K562 (cell line): ENCODE measurements around the gene DEFB113. TPM values are rescaled to one million over a fixed set of nuclear protein-coding genes. Genes with fewer than 3 reads are reported as not detected.
A peak's percentile ranks its signal among the peaks of the same experiment; 100 is the strongest.

Experiments
- BMI1 ChIP-seq: fragments of 150-350 bp; IDR thresholded peaks from 2 replicates; pipeline ENCODE4 v1.6.1; 2014; ENCODE audit warnings: low read length
- CEBPB ChIP-seq: fragments of 450-650 bp; IDR thresholded peaks from 2 replicates; pipeline ENCODE4 v1.6.1; 2016; ENCODE audit warnings: missing genetic modification characterization, missing compliant biosample characterization
- CHD7 ChIP-seq: fragments of 200-600 bp; sonication (generic); IDR thresholded peaks from one replicate; pipeline ENCODE4 v1.6.1; 2012; ENCODE audit warnings: mild to moderate bottlenecking, low read depth, low read length, inconsistent platforms
- ELF1 ChIP-seq: fragments of 200-800 bp; sonication (Bioruptor generic); IDR thresholded peaks from 2 replicates; pipeline ENCODE4 v1.6.1; 2016; ENCODE audit warnings: missing genetic modification characterization, missing compliant biosample characterization
- MYNN ChIP-seq, 2 experiments: sonication (generic); formaldehyde crosslinking in 1 of 2; IDR thresholded peaks; 2 replicates each; pipeline versions ENCODE4 v1.5.0 to v1.6.1; 2016 to 2020; ENCODE audit warnings: antibody characterized with exemption in 1 of 2, missing genetic modification reagents in 1 of 2
- RBM17 ChIP-seq: fragments of 200-400 bp; formaldehyde crosslinking; IDR thresholded peaks from 2 replicates; pipeline ENCODE4 v1.6.1; 2017; ENCODE audit warnings: low read depth, mild to moderate bottlenecking, low read length, borderline replicate concordance
- SMARCA4 ChIP-seq: fragments of 450-650 bp; IDR thresholded peaks from 2 replicates; pipeline ENCODE4 v1.6.1; 2016
- SREBF1 ChIP-seq: fragments of 150-350 bp; IDR thresholded peaks from 2 replicates; pipeline ENCODE4 v1.6.1; 2014; ENCODE audit warnings: antibody characterized with exemption, low read depth, low read length, borderline replicate concordance
- ZBTB34 ChIP-seq: fragments of 250-450 bp; sonication (Bioruptor Pico); IDR thresholded peaks from 2 replicates; pipeline ENCODE4 v1.8.0; 2021; ENCODE audit warnings: mild to moderate bottlenecking, moderate library complexity
- polyA plus RNA-seq, 8 experiments: library from polyadenylated mRNA; depleted of rRNA in 4 of 8; stranded (reverse) in 5 of 8; unstranded in 3 of 8; fragments of >200 nt; fragmentation: Nextera tagmentation in 2 of 8; fragmentation: Illumina TruSeq in 1 of 8; extraction: Ambion mirVana in 2 of 8; extraction: Trizol in 1 of 8; gene quantifications; 2 replicates each; pipeline versions ENCODE4 v1.2.1 to v1.2.3, GENCODE V29; 2011 to 2014; ENCODE audit warnings: inconsistent platforms in 1 of 8, missing spikeins in 1 of 8
- total RNA-seq, 7 experiments: library from RNA; depleted of rRNA in 6 of 7; stranded (reverse); fragments of >200 nt in 6 of 7; fragmentation: Illumina TruSeq in 2 of 7; extraction: Trizol in 2 of 7; gene quantifications; 2 replicates each; pipeline versions ENCODE4 v1.2.1 to v1.2.3, GENCODE V29; 2011 to 2021; ENCODE audit warnings: low replicate concordance in 1 of 7
- TF ChIP-seq, protein P1 (sequence below), 2 experiments: fragments of 200-800 bp in 1 of 2; sonication (Bioruptor generic) in 1 of 2; sonication (generic) in 1 of 2; formaldehyde crosslinking in 1 of 2; IDR thresholded peaks in 1 of 2; conservative IDR thresholded peaks in 1 of 2; 2 replicates each; pipeline versions ENCODE4 v1.5.0 to v1.6.1; 2016 to 2020; ENCODE audit warnings: missing compliant biosample characterization in 1 of 2, missing genetic modification characterization in 1 of 2, missing genetic modification reagents in 1 of 2
- TF ChIP-seq, protein P2 (sequence below): conservative IDR thresholded peaks from 2 replicates; pipeline ENCODE4 v1.6.1; 2011; ENCODE audit warnings: low read depth, mild to moderate bottlenecking, low read length; ENCODE audit not compliant: control insufficient read depth

The DEFB113 gene
- total and polyA plus RNA-seq, 9 of the 15 experiments (the other 6 are each of a cell fraction or from before 2014, with no cell fraction given): not detected

DNA sequence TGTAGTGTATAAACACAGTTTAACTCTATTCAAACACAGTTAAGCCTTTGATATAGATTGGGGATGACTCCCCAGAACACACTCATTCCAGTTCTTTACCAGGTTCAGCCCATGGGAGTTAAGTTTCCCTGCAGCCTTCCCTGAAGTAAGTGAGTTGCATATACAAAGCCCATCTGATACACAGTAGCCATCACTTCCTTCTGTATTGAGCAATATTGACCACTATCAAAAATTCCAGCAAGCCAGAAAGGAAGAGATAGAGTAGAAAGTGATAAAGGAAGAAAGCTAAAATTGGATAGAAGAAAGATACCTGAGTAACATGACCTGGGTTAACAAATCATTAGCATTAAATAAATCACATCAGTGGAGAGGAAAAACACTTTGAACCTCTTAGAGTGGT is 40.1 kb downstream of the DEFB113 start (continued):
- TF ChIP-seq, protein P1, sequence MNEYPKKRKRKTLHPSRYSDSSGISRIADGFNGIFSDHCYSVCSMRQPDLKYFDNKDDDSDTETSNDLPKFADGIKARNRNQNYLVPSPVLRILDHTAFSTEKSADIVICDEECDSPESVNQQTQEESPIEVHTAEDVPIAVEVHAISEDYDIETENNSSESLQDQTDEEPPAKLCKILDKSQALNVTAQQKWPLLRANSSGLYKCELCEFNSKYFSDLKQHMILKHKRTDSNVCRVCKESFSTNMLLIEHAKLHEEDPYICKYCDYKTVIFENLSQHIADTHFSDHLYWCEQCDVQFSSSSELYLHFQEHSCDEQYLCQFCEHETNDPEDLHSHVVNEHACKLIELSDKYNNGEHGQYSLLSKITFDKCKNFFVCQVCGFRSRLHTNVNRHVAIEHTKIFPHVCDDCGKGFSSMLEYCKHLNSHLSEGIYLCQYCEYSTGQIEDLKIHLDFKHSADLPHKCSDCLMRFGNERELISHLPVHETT (CRISPR knock-in tag; conservative IDR thresholded peaks at IDR 0.05 in 1 of 2, IDR thresholded peaks at IDR 0.05 in 1 of 2): no peak
- TF ChIP-seq RBM17 (no peak), SMARCA4 (no peak), ZBTB34 (no peak), SREBF1 (no peak), BMI1 (no peak), MYNN (IDR thresholded peaks at IDR 0.05) (no peak), MYNN (CRISPR knock-in tag; IDR thresholded peaks at IDR 0.05) (no peak), ELF1 (tag) (no peak), CHD7 (no peak), CEBPB (peak; percentile 52; the same call in 1 of the 2 replicates)
- TF ChIP-seq, protein P2, sequence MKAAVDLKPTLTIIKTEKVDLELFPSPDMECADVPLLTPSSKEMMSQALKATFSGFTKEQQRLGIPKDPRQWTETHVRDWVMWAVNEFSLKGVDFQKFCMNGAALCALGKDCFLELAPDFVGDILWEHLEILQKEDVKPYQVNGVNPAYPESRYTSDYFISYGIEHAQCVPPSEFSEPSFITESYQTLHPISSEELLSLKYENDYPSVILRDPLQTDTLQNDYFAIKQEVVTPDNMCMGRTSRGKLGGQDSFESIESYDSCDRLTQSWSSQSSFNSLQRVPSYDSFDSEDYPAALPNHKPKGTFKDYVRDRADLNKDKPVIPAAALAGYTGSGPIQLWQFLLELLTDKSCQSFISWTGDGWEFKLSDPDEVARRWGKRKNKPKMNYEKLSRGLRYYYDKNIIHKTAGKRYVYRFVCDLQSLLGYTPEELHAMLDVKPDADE: no peak
